B cell (primary cell): ENCODE data around the gene GATA6.

Experiments used
- CTCF ChIP-seq: fragments of 200-600 bp; IDR thresholded peaks from one replicate; pipeline ENCODE4 v1.8.0; 2022; ENCODE audit warnings: antibody characterized with exemption, mild to moderate bottlenecking
- EZH2 ChIP-seq: IDR thresholded peaks from 2 replicates; pipeline ENCODE4 v1.6.1; 2012; ENCODE audit warnings: borderline replicate concordance, low read depth, mild to moderate bottlenecking, moderate library complexity, low read length; ENCODE audit not compliant: insufficient read depth, poor library complexity, severe bottlenecking

GRCh38 chr18:22193466-22193865, 24.1 kb downstream of the GATA6 start:
- no peak for TF ChIP-seq CTCF
- no peak for TF ChIP-seq EZH2
